Stimulated activated CD4-positive, alpha-beta T cell treated with anti-CD3 and anti-CD28 coated beads, Interleukin-1b, Interleukin-23, amount 100 ng/mL, for 1 hour (primary cell): ENCODE results near the gene TBCK.
"Not testable (repeated sequence)": the region's sequence is repeated elsewhere in the genome, so short reads cannot be mapped to it uniquely, and the experiment has no call there.

Experiments
- DNase-seq, 2 donors: peaks; one replicate each; pipeline ENCODE4 v3.0.0-alpha.2; 2020; ENCODE audit warnings: low read depth in 2 of 2

TBCK gene

DNA sequence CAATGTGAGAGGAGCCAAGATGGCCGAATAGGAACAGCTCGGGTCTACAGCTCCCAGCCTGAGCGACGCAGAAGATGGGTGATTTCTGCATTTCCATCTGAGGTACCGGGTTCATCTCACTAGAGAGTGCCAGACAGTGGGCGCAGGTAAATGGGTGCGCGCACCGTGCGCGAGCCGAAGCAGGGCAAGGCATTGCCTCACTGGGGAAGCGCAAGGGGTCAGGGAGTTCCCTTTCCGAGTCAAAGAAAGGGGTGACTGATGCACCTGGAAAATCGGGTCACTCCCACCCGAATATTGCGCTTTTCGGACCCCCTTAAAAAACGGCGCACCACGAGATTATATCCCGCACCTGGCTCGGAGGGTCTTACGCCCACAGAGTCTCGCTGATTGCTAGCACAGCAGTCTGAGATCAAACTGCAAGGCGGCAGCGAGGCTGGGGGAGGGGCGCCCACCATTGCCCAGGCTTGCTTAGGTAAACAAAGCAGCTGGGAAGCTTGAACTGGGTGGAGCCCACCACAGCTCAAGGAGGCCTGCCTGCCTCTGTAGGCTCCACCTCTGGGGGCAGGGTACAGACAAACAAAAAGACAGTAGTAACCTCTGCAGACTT is 196.0 kb downstream of the TBCK start:
- not testable (repeated sequence) for DNase-seq

DNA sequence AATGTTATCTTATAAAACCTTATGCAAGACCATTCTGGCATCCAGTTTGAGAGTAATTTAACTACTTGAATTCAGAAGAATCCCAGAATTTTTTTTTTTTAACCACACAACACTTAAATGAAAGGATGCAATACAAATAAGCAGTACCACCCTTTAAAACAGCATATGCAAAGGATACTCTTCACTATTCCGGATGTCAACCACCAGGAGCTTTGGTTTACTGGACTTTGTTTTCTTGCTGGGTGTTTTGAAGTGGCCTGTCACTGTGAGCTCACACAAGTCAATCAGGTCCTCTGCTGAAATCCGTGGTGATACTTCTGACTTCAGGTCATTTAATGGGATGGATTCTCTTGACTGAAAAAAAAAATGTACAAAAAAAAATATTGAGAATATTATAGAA is 200.0 kb downstream of the TBCK start:
- no peak for DNase-seq

GRCh38 chr4:106114270-106114669 is 201.7 kb downstream of the TBCK start:
- DNase-seq = no peak

DNA sequence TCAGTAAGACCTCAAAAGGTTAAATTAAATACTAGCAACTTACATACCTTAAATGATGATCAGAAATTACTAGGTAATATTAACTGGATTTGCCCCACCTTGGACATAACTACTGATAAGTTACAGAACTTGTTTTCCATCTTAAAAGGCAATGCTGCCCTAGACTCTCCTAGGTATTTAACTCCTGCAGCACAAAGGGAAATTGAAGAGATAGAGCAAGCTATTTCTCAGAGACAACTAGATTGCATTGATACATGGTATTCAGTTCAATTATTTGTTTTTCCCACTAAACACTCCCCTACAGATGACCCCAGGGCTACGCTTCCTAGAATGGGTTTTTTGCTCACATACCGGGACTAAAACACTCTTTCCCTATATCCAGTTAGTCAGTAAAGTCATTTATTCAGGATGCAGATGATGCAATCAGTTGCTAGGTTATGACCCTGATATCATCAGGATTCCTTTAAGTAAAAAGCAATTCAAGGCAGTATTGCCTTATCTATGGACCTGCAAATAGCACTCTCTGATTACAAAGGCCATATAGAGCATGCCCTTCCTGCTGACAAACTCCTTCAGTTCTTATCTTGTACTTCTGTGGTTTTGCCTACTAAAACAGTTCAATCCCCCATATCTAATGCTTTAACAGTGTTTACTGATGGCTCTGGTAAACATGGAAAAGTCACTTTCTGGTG is 204.1 kb downstream of the TBCK start:
- not testable (repeated sequence) for DNase-seq

- no peak for DNase-seq
Measured at GRCh38 chr4:106109929-106110328, 206.1 kb downstream of the TBCK start.

GRCh38 chr4:106105697-106106096 is 210.3 kb downstream of the TBCK start:
- no peak for DNase-seq

GRCh38 chr4:106104276-106104675 is 211.7 kb downstream of the TBCK start:
- no peak for DNase-seq

DNA sequence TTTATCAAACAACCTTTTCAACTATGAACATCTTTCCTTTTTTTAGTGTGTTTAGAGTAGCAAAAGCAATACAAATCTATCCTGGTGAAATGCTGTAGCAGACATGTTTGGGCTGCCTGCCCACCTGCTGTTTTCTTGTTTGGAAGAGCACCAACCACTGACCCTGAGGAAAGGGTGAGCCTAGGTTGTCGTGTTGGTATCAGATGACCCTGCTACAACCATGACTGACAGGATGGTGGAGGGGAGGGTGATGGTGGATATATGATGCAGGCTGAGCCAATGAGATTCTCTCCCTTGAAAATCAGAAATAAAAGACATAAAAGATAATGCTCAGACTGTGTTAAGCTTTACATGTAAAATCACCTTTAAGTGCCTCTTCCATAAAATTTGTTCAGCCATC is 219.6 kb downstream of the TBCK start:
- DNase-seq = no peak

- DNase-seq = no peak
Measured at GRCh38 chr4:106095408-106095807, 220.6 kb downstream of the TBCK start.

GRCh38 chr4:106092361-106093040 is 223.5 kb downstream of the TBCK start:
- no peak for DNase-seq

DNA sequence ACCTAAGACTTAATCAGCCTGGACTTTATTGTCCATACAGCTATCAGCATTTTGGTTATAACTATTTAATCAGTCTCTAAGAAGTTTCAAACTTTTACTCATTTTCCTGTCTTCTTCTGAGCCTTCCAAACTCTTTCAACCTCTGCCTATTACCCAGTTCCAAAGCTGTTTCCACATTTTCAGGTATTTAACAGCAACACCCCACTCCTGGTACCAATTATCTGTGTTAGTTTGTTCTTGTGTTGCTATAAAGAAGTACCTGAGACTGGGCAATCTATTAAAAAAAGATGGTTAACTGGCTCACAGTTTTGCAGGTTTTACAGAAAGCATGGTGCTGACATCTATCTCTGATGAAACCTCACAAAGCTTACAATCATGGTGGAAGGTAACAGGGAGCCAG is 225.2 kb downstream of the TBCK start:
- DNase-seq = no peak

DNA sequence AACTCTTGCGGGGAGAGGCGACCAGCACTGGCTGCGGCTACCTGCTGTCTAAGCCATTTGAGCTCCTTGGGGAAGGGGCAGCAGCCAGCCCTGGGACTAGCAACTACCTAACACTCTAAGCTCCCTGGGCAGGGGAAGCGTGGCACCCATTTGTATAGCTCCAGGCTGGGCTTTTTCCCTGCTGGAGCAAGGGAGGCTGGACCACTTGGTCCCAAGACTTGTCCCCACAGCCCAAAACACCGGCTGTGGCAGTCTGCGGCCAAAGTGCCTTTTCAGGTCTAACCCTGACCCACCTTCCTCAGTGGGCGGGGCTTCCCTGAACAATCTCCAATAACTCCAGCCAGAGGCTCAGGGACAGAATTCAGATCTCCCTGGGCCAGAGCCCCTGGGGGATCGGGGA is 232.9 kb downstream of the TBCK start:
- no peak for DNase-seq

- no peak for DNase-seq
Measured at GRCh38 chr4:106080376-106080775, 235.6 kb downstream of the TBCK start.

DNA sequence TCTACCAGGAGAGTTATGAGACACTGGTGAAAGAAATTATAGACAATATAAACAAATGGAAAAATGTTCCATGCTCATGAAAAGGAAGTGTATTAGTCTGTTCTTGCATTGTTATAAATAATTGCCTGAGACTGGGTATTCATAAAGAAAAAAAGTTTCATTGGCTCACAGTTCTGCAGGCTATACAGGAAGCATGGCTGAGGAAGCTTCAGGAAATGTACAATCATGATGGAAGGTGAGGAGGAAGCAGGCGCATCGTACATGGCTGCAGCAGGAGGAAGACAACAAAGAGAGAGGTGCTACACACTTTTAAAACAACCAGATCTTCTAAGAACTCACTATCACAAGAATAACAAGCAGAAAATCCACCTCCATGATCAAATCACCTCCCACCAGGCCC is 236.4 kb downstream of the TBCK start:
- DNase-seq = no peak

DNA sequence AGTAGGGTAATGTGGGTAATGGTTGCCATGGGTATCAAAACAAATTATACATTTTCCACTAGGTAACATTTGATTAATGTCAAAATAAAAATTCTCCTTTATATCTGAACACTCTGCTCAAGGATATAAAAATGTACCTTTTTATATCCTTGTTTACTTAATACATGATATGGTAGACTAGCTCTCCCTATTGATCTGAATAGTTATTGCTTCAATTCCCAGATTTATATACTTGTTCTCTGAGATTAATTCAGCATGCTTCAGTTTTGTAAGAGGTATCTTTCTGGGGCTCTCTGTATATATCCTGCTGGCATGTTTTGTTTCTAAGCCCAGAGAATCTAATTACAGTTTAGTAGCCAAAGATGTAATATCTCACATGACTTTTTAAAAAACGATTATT is 251.0 kb downstream of the TBCK start:
- no peak for DNase-seq

GRCh38 chr4:106063009-106063408 is 253.0 kb downstream of the TBCK start:
- no peak for DNase-seq

GRCh38 chr4:106062452-106062875 is 253.5 kb downstream of the TBCK start:
- DNase-seq = no peak

DNA sequence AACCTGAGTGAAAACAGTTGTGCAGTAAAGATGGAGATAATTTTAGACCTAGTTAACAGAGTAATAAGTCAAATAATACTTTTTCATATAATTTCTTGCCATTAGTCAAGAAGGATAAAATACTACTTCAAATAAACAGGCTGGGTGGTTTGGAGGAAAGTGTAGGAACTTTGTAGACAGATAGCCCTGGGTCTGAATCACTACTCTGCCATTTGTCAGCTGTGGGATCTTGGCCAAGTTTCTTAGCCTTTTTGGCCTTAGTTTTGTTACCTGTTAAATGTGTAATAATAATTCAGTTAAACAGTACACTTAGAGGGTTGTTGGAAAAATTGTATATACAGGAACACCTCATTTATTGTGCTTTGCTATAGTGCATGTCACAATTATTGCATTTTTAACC is 257.1 kb downstream of the TBCK start:
- DNase-seq = no peak

DNA sequence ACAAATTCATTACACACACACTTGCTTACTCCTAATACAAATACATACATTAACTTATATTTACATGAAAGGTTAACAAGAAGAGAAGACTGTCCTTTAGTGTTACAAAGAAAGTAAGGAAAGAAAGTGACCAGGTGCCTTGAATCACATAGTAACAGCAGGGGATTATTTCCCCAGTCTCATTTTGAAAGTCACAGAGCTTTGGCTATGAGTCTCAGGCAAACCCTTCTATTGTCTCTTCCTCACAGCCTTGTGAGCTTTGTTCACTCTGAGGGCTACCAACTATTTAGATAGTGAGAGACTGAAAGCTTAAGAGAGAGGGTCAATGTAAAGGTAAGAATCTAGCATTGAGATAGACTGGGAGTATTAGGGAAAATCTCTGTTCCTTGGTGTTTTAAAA is 259.1 kb downstream of the TBCK start:
- DNase-seq = no peak

DNA sequence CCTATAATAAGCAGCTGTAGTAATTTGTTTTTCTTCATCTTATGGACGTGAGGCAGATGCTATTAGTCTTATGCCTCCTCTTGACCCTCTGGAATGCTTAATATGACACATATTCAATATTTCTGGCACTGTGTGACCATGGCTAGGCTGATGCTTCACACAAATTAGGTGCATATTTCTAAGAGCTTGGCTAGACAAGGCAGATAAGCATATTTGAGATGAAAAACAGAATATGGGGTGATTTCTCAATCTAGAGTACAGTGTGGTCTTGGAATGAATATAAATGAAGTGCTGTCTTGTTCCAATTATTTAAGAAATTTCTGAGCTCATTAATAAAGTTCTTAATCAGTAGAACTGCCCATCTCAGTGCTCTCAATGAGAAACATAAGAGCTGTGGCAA is 264.5 kb downstream of the TBCK start:
- no peak for DNase-seq

DNA sequence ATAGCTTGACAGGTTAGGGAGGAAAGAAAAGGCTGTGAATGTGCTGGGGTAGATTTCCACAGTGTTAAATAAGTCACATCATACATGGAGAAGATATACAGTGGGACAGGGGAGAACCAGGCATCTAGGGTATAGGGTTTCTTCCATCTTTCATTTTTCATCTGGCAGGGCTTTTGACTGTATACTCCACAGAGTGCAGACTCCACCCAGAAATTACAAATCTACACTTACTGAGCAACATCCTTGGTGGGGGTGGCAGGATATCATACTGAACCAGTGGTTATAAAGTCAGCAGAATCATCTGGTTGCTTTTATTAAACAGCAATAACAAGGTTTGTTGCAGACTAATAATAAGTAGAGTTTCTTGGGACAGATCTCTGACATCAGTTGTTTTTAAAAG is 266.5 kb downstream of the TBCK start:
- DNase-seq = no peak

- no peak for DNase-seq
Measured at GRCh38 chr4:106048250-106048971, 267.6 kb downstream of the TBCK start.

DNA sequence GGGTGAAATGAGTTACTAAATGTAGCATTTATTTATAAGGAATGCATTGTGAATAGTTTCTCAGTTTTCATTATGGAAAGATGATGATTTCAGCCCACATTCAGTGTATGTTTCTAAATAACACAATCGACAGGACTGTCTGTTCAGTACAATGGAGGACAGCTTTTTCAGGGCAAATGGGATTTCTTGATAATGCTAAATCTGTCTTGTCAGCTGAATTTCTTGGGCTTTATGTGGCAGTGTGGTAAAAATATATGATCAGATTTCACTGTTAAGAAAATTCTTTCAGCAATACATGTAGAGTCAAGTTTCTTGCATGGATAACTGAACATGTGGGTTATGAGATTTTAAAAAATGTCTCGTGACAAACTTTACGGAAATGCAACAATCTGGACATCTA is 269.9 kb downstream of the TBCK start:
- DNase-seq = no peak
